Neural crest cell (in vitro differentiated cells): ENCODE measurements around the gene PRDM16. TPM values are rescaled to one million over a fixed set of nuclear protein-coding genes. Genes with fewer than 3 reads are reported as not detected.

Experiments used
- DNase-seq: peaks from one replicate; pipeline ENCODE4 v3.0.0; 2021; ENCODE audit warnings: low read depth, mixed read lengths, low spot score
- H3K27ac Mint-ChIP-seq: one replicate; pipeline ENCODE4 v1.8.0; 2021; ENCODE audit warnings: mild to moderate bottlenecking, mixed read lengths; ENCODE audit not compliant: unreplicated experiment
- H3K27me3 Mint-ChIP-seq: 2 replicates; pipeline ENCODE4 v1.8.0; 2021; ENCODE audit warnings: low read depth, mild to moderate bottlenecking, mixed read lengths
- H3K36me3 Mint-ChIP-seq: 2 replicates; pipeline ENCODE4 v1.8.0; 2021; ENCODE audit warnings: low read depth, mild to moderate bottlenecking, mixed read lengths
- H3K4me1 Mint-ChIP-seq: 2 replicates; pipeline ENCODE4 v1.8.0; 2021; ENCODE audit warnings: mixed read lengths
- H3K4me3 Mint-ChIP-seq: one replicate; pipeline ENCODE4 v1.8.0; 2021; ENCODE audit warnings: mild to moderate bottlenecking, mixed read lengths
- H3K9me3 Mint-ChIP-seq: 2 replicates; pipeline ENCODE4 v1.8.0; 2021; ENCODE audit warnings: mixed read lengths
- CTCF ChIP-seq: fragments of 200-600 bp; sonication (generic); conservative IDR thresholded peaks from 2 replicates; pipeline ENCODE4 v1.5.0; 2021; ENCODE audit warnings: antibody characterized with exemption, mild to moderate bottlenecking
- total RNA-seq: library from RNA; stranded (reverse); gene quantifications from 2 replicates; pipeline ENCODE4 v1.2.1, GENCODE V29; 2021

Gene PRDM16
- total RNA-seq, 1 donor from 2014 or later = 11.7 TPM

- no peaks in the 10 kb centered on the region for H3K4me1 Mint-ChIP-seq
- TF ChIP-seq CTCF = no peak
- H3K36me3 Mint-ChIP-seq = no peaks in the 10 kb centered on the region
- no peak overlapping the region for H3K4me3 Mint-ChIP-seq
- DNase-seq = no peak
- H3K27ac Mint-ChIP-seq = no peak overlapping the region
- H3K9me3 Mint-ChIP-seq = peaks cover 6% of the 10 kb centered on the region
- peaks cover 3% of the 10 kb centered on the region for H3K27me3 Mint-ChIP-seq
Observed at GRCh38 chr1:3022511-3022973, 46.5 kb upstream of the PRDM16 start.

- Mint-ChIP-seq H3K4me3 (no peak overlapping the region), H3K27me3 (peaks cover 3% of the 10 kb centered on the region), H3K4me1 (no peaks in the 10 kb centered on the region), H3K36me3 (no peaks in the 10 kb centered on the region), H3K9me3 (peaks cover 6% of the 10 kb centered on the region), H3K27ac (no peak overlapping the region)
- no peak for TF ChIP-seq CTCF
- no peak for DNase-seq
Observed at GRCh38 chr1:3022976-3023375, 46.0 kb upstream of the PRDM16 start.

GRCh38 chr1:3024019-3024418 lies 45.0 kb upstream of the PRDM16 start:
- peaks cover 3% of the 10 kb centered on the region for H3K27me3 Mint-ChIP-seq
- no peak for DNase-seq
- TF ChIP-seq CTCF = no peak
- no peak overlapping the region for H3K27ac Mint-ChIP-seq
- H3K4me1 Mint-ChIP-seq = no peaks in the 10 kb centered on the region
- peaks cover 6% of the 10 kb centered on the region for H3K9me3 Mint-ChIP-seq
- H3K36me3 Mint-ChIP-seq = no peaks in the 10 kb centered on the region
- no peak overlapping the region for H3K4me3 Mint-ChIP-seq

- H3K9me3 Mint-ChIP-seq = peaks cover 6% of the 10 kb centered on the region
- no peaks in the 10 kb centered on the region for H3K36me3 Mint-ChIP-seq
- H3K4me3 Mint-ChIP-seq = no peak overlapping the region
- peaks cover 3% of the 10 kb centered on the region for H3K27me3 Mint-ChIP-seq
- no peak overlapping the region for H3K27ac Mint-ChIP-seq
- no peak for TF ChIP-seq CTCF
- no peaks in the 10 kb centered on the region for H3K4me1 Mint-ChIP-seq
- no peak for DNase-seq
Observed at GRCh38 chr1:3024588-3024987, 44.4 kb upstream of the PRDM16 start.

- H3K4me3 Mint-ChIP-seq = no peak overlapping the region
- H3K27me3 Mint-ChIP-seq = peaks cover 3% of the 10 kb centered on the region
- no peaks in the 10 kb centered on the region for H3K4me1 Mint-ChIP-seq
- DNase-seq = no peak
- no peak overlapping the region for H3K27ac Mint-ChIP-seq
- H3K9me3 Mint-ChIP-seq = peaks cover 6% of the 10 kb centered on the region
- no peaks in the 10 kb centered on the region for H3K36me3 Mint-ChIP-seq
- no peak for TF ChIP-seq CTCF
Observed at GRCh38 chr1:3026124-3026523, 42.9 kb upstream of the PRDM16 start.
